Measurements from ENCODE around the gene GPC5.

DNA sequence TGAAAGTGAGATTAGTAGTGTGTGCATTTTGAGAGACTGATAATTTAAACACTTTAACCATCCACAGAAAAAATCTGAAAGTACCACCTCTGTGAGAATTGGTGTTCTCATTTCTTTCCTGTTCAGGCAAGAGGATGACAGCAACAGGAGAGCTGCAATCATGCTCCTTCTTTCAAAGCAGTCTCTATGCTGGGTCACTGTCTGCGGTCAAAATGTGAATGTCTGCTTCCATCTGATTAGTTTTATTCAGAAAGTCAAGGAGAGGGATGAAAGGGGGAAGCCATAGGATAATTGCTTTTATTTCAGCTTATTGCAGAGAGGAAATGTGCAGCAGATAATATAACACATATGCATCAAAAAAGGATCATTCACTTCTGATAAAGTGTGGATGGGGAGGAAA, 1514.2 kb downstream of the GPC5 start:
- TF ChIP-seq EP300 (IDR thresholded peaks at IDR 0.05; ENCODE audit: borderline replicate concordance) (no peak), TAF1 (IDR thresholded peaks at IDR 0.05; ENCODE audit: low read depth) (no peak), TCF12 (IDR thresholded peaks at IDR 0.05; ENCODE audit: low read depth) (no peak), CEBPB (IDR thresholded peaks at IDR 0.05) (no peak), EGR1 (IDR thresholded peaks at IDR 0.05) (no peak), YY1 (IDR thresholded peaks at IDR 0.05; ENCODE audit: low read depth) (no peak), CREB1 (IDR thresholded peaks at IDR 0.05; ENCODE audit: low read depth) (no peak), NFIC (IDR thresholded peaks at IDR 0.05) (no peak)
- TF ChIP-seq, protein P1, sequence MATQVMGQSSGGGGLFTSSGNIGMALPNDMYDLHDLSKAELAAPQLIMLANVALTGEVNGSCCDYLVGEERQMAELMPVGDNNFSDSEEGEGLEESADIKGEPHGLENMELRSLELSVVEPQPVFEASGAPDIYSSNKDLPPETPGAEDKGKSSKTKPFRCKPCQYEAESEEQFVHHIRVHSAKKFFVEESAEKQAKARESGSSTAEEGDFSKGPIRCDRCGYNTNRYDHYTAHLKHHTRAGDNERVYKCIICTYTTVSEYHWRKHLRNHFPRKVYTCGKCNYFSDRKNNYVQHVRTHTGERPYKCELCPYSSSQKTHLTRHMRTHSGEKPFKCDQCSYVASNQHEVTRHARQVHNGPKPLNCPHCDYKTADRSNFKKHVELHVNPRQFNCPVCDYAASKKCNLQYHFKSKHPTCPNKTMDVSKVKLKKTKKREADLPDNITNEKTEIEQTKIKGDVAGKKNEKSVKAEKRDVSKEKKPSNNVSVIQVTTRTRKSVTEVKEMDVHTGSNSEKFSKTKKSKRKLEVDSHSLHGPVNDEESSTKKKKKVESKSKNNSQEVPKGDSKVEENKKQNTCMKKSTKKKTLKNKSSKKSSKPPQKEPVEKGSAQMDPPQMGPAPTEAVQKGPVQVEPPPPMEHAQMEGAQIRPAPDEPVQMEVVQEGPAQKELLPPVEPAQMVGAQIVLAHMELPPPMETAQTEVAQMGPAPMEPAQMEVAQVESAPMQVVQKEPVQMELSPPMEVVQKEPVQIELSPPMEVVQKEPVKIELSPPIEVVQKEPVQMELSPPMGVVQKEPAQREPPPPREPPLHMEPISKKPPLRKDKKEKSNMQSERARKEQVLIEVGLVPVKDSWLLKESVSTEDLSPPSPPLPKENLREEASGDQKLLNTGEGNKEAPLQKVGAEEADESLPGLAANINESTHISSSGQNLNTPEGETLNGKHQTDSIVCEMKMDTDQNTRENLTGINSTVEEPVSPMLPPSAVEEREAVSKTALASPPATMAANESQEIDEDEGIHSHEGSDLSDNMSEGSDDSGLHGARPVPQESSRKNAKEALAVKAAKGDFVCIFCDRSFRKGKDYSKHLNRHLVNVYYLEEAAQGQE (IDR thresholded peaks at IDR 0.05; ENCODE audit: low read depth), result no peak
- TF ChIP-seq, protein P2, sequence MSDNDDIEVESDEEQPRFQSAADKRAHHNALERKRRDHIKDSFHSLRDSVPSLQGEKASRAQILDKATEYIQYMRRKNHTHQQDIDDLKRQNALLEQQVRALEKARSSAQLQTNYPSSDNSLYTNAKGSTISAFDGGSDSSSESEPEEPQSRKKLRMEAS (IDR thresholded peaks at IDR 0.05), result no peak
